ENCODE results near the gene HLCS. TPM values are rescaled to one million over a fixed set of nuclear protein-coding genes. Genes with fewer than 3 reads are reported as not detected.

HLCS gene
- total RNA-seq, 1 experiment from 2014 or later = 12.7 TPM

GRCh38 chr21:36891121-36891520, 75.3 kb downstream of the HLCS start:
- Histone ChIP-seq H3K14ac (ENCODE audit: insufficient read depth, low read length) (no peak overlapping the region), H2BK12ac (ENCODE audit: insufficient read length, low read depth, low read length) (no peak overlapping the region), H2AFZ (ENCODE audit: low read length) (no peak overlapping the region), H2BK5ac (ENCODE audit: insufficient read length, low read length) (no peak overlapping the region), H3K9me3 (ENCODE audit: control insufficient read depth, low read depth, low read length) (no peaks in the 10 kb centered on the region), H2BK20ac (ENCODE audit: low read depth, low read length, poor library complexity, severe bottlenecking) (no peak overlapping the region), H3K4ac (ENCODE audit: low read depth, low read length) (no peak overlapping the region), H4K8ac (replicated peaks; ENCODE audit: insufficient read length, low read depth, low read length) (no peak overlapping the region), H4K91ac (ENCODE audit: insufficient read length, low read depth, low read length) (no peak overlapping the region), H3K9ac (ENCODE audit: extremely low read depth, insufficient read length, low read length) (no peak overlapping the region), H3K27ac (ENCODE audit: insufficient read length, low read depth, low read length) (no peak overlapping the region), H2BK120ac (ENCODE audit: low read depth, low read length, poor library complexity, severe bottlenecking) (no peak overlapping the region), H3K79me1 (ENCODE audit: insufficient read depth, low read depth, low read length, poor library complexity, severe bottlenecking) (no peaks in the 10 kb centered on the region), H4K20me1 (ENCODE audit: control insufficient read depth, insufficient read depth, insufficient read length) (no peaks in the 10 kb centered on the region), H3K4me2 (ENCODE audit: insufficient read depth, insufficient read length, low read length) (no peak overlapping the region), H3K79me2 (ENCODE audit: insufficient read depth, low read length) (no peaks in the 10 kb centered on the region), H2AK5ac (ENCODE audit: insufficient read length, low read length) (no peak overlapping the region), H3K56ac (ENCODE audit: insufficient read length, low read depth, low read length) (no peak overlapping the region), H3K27me3 (ENCODE audit: insufficient read depth, low read length) (no peaks in the 10 kb centered on the region), H3K23ac (ENCODE audit: insufficient read length, low read depth, low read length) (no peak overlapping the region), H3K4me1 (ENCODE audit: insufficient read depth, low read length) (no peaks in the 10 kb centered on the region; the same call in 1 of the 2 replicates), H2BK15ac (ENCODE audit: low read depth, low read length) (no peak overlapping the region), H3K18ac (ENCODE audit: insufficient read length, low read depth, low read length) (no peak overlapping the region), H4K5ac (ENCODE audit: insufficient read length, low read depth, low read length) (no peak overlapping the region), H3T11ph (ENCODE audit: low read length) (no peak overlapping the region), H3K23me2 (ENCODE audit: insufficient read length, low read depth, low read length, poor library complexity, severe bottlenecking) (no peaks in the 10 kb centered on the region)
- TF ChIP-seq CTCF (conservative IDR thresholded peaks at IDR 0.05) = no peak
- WGBS (ENCODE audit: extremely low coverage, insufficient read length, low lambda C conversion rate) = no CpG with 5 or more reads among the region's 5 CpGs
- peaks cover 0 to 5% (median 3%) of the 10 kb centered on the region in 3 experiments; a peak in 4 of 7 replicates for H3K36me3 Mint-ChIP-seq (ENCODE audit: insufficient read depth in 1 of 3, low read depth in 3 of 3)
- H3K27ac Mint-ChIP-seq = no peak overlapping the region
- H3K9me3 Mint-ChIP-seq = no peaks in the 10 kb centered on the region
- no peaks in the 10 kb centered on the region; the same call in 1 of the 2 replicates for H3K27me3 Mint-ChIP-seq (ENCODE audit: low read depth)
- H3K4me1 Mint-ChIP-seq = peaks cover 14 to 18% of the 10 kb centered on the region in 2 experiments
- no peak overlapping the region for H3K4me3 Mint-ChIP-seq
- DNase-seq = no peak

All from H9 (cell line).